ENCODE measurements around the gene PPP1R26.

- TF ChIP-seq CTCF (IDR thresholded peaks at IDR 0.05) (no peak), POLR2A (IDR thresholded peaks at IDR 0.05; ENCODE audit: low read depth) (no peak)
Observed at GRCh38 chr9:135489188-135489906, 9.8 kb downstream of the PPP1R26 start.

All from esophagus muscularis mucosa (tissue), 3 donors.